Measurements from ENCODE around the gene MUC3A.
"Not testable (repeated sequence)": the region's sequence is repeated elsewhere in the genome, so short reads cannot be mapped to it uniquely, and the experiment has no call there.

MUC3A gene

DNA sequence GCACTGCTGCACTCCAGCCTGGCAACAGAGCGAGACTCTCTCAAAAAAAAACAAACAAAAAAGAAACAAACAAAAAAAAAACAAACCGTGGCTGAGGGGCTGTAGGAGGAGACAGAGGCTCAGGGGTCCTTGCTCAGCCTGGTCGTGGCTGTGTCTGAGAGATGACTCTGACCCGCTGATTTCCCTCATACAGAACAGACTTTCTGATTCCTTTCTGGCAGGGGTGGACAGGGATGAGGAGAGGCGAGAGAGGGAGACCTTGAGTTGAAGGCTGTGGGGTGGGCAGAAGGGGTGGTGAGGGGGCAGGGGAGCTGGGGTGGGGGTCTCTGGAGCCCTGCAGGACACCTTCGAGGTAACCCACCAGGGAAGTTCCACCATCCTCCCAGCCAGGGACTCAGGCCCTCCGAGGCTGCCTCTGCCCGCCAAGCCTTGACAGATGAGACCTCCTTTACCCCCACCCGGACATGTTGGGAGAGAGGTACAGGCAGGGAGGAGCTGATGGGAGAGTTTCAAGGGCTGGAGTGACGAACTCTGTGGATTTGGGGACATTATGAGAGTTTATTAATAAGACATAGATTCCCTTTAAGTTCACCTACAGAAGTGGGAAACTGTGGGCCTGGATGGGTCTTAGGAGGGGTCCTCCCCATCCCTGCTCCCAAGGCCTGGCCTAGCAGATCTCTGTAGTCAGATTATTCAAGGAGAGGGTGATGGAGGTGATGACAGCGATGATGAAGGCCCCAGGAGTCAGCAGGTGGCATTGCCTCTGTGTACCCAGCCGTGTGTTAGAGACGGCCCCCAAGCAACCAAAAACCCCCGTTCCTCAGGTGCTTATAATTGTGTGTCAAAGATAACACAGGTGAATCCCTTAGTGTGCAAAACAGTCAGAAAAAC lies 22.0 kb downstream of the MUC3A start:
- DNase-seq (ENCODE audit: low read depth), result no peak

DNA sequence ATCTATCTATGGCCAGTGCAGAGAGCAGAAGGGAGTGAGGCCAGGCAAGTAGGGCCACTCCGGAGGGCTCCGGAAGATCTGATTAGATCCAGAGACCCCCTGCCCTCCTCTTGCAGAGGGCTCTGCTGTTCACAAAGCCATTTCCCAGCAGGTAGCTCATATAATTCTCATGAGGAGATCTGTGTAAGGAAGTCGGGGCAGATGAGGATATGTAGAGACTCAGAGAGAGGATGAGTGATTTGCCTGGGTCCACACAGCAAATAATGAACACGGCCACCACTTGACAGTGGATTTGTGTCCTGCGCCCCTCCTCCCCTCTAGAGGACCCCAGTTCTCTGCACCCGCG lies 22.6 kb downstream of the MUC3A start:
- no peak for DNase-seq (ENCODE audit: low read depth)

DNA sequence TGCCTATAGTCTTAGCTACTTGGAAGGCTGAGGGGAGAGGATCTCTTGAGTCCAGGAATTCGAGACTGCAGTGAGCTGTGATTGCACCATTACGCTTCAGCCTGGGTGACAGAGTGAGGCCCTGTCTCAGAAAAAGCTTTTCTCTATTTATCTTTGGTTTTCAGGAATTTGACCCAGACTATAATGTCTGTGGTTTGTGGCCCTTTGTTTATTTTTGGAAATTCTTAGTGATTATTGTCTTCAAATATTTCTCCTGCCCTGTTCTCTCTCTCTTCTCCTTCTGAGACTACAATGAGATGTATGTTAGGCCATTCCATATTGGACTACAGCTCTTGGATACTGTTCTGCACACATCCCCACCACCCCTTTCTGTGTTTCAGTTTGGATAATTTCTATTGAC lies 24.7 kb downstream of the MUC3A start:
- no peak for DNase-seq (ENCODE audit: low read depth)

DNA sequence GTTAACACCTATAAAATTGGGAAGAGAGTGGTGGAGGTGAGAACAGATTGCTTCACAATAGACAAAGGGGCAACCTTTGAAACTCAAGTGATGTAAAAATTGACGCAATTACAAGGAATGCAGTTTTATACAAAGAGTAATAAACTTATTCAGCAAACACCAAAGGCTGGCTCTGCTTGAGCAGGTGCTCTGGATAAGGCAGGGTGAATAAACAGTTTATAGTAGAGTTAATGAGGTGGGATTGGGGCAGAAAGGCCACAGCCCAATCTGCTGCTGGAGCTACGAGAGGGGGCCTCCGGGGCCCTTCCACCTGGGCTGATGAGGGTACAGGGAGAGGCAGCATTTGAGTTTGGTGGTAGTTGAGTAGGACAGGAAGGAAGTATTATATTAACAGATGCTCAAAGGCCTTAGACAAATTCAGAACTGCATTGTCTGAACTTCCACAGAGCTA lies 26.1 kb downstream of the MUC3A start:
- DNase-seq (ENCODE audit: low read depth), result no peak

DNA sequence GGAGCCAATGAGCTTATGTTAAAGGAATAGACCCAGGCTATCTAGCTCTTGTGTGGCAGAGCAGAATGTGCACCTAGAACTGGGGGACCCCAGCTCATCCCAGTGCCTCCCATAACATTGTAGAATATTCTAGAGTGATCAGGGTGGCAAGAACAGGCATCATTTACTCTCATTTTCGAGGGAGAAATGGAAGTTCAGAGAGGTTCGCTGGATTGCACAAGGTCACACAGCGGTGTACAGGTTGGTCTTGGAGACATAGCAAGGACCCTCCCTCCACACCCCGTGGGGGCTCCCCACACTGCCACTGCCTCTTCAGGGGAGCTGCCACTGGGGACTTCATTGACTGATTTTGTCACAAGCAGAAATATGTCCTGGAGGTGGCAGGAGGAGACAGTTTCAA lies 29.0 kb downstream of the MUC3A start:
- no peak for DNase-seq (ENCODE audit: low read depth)

DNA sequence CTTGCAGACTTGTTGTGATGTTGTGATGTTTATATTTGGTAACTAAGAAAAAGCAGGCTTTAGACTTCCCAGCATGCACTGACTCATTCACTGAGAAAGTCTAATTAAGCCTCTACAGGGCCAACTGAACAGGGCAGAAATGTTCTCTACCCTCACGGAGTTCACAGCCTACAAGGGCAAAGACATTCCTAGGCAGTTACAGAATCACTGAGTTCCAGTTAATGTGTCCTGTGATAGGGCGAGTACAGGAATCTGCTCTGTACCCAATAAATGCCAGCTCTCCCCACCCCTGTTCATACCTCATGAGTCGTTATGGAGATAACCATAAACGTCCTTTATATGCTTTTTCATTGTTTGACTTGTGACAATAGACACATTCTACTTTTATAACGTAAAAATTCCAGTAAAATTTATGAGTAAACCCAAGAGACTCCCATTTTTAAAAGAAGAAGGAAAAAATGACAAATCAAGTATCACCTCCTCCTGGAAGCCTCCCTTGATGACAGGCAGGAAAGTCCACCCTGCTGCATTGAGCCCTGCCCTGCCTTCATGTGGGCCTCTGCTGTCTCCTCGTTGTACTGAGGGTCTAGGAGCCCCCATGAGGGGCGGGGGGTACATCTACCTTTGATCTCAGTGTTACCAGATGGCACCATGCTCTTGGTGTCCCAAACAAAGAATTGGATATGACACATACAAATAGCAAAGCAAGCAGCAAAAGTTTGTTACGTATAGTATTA lies 34.3 kb downstream of the MUC3A start:
- DNase-seq (ENCODE audit: low read depth), result no peak

DNA sequence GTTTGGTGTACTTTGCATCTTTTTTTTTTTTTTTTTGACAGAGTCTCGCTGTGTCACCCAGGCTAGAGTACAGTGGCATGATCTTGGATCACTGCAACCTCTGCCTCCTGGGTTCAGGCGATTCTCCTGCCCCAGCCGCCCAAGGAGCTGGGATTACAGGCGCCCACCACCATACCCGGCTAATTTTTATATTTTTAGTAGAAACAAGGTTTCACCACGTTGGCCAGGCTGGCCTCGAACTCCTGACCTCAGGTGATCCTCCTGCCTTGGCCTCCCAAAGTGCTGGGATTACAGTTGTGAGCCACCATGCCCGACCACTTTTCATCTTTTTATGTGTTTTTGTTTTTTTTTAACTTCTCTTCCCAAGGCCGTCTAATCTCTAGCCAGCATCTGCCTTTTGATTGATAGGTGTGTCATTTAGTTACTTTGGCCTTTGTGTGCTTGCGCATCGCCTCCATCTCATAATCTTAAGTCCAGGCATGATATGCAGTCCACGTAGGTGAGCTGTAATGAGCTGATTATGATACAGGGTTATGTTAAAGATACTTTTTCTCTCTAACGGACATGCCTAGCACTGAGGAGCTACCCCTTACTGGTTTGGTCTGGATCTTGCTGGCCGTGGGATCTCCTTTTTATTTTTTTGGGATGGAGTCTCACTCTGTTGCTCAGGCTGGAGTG lies 35.0 kb downstream of the MUC3A start:
- not testable (repeated sequence) for DNase-seq (ENCODE audit: low read depth)

DNA sequence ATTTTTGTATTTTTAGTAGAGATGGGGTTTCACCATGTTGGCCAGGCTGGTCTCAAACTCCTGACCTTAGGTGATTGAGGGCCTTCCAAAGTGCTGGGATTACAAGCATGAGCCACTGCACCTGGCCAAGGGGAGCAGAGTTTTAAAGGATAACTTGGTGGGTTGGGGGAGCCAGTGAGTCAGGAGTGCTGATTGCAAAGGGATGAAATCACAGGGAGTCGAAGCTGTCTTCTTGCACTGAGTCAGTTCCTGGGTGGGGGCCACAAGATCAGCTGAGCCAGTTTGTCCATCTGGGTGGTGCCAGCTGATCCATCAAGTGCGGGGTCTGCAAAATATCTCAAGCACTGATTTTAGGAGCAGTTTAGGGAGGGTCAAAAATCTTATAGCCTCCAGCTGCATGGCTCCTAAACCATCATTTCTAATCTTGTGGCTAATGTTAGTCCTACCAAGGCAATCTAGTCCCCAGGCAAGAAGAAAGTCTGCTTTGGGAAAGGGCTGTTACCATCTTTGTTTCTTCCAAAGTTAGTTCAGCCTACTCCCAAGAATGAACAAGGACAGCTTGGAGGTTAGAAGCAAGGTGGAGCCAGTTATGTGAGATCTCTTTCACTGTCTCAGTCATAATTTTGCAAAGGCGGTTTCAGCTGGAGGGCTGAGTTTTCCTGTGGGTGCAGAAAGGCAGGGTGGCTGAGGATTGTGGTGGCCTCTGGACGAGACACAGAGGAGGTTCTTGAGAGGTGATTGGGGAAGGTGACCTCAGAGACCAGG lies 35.9 kb downstream of the MUC3A start:
- DNase-seq (ENCODE audit: low read depth), result not testable (repeated sequence)

DNA sequence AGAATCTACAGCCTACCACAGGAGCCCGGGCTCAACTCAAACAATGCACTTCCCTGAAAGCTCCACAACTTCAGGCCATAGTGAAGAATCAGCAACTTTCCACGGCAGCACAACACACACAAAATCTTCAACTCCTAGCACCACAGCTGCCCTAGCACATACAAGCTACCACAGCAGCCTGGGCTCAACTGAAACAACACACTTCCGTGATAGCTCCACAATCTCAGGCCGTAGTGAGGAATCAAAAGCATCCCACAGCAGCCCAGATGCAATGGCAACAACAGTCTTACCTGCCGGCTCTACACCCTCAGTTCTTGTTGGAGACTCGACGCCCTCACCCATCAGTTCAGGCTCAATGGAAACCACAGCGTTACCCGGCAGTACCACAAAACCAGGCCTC lies 42.3 kb downstream of the MUC3A start:
- no peak for DNase-seq (ENCODE audit: low read depth)

DNA sequence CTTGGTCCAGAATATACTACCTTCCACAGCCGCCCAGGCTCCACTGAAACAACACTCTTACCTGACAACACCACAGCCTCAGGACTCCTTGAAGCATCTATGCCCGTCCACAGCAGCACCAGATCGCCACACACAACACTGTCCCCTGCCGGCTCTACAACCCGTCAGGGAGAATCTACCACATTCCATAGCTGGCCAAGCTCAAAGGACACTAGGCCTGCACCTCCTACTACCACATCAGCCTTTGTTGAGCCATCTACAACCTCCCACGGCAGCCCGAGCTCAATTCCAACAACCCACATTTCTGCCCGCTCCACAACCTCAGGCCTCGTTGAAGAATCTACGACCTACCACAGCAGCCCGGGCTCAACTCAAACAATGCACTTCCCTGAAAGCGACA lies 42.9 kb downstream of the MUC3A start:
- not testable (repeated sequence) for DNase-seq (ENCODE audit: low read depth)

DNA sequence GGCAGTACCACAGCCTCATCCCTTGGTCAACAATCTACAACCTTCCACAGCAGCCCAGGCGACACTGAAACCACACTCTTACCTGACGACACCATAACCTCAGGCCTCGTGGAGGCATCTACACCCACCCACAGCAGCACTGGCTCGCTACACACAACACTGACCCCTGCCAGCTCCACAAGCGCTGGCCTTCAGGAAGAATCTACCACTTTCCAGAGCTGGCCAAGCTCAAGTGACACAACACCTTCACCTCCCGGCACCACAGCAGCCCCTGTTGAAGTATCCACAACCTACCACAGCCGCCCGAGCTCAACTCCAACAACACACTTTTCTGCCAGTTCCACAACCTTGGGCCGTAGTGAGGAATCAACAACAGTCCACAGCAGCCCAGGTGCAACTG lies 45.3 kb downstream of the MUC3A start:
- not testable (repeated sequence) for DNase-seq (ENCODE audit: low read depth)

DNA sequence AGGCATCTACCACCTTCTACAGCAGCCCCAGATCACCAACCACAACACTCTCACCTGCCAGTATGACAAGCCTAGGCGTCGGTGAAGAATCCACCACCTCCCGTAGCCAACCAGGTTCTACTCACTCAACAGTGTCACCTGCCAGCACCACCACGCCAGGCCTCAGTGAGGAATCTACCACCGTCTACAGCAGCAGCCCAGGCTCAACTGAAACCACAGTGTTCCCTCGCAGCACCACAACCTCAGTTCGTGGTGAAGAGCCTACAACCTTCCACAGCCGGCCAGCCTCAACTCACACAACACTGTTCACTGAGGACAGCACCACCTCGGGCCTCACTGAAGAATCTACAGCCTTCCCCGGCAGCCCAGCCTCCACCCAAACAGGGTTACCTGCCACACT lies 49.2 kb downstream of the MUC3A start:
- not testable (repeated sequence) for DNase-seq (ENCODE audit: low read depth)

DNA sequence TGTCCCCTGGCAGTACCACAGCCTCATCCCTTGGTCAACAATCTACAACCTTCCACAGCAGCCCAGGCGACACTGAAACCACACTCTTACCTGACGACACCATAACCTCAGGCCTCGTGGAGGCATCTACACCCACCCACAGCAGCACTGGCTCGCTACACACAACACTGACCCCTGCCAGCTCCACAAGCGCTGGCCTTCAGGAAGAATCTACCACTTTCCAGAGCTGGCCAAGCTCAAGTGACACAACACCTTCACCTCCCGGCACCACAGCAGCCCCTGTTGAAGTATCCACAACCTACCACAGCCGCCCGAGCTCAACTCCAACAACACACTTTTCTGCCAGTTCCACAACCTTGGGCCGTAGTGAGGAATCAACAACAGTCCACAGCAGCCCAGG lies 50.0 kb downstream of the MUC3A start:
- not testable (repeated sequence) for DNase-seq (ENCODE audit: low read depth)

DNA sequence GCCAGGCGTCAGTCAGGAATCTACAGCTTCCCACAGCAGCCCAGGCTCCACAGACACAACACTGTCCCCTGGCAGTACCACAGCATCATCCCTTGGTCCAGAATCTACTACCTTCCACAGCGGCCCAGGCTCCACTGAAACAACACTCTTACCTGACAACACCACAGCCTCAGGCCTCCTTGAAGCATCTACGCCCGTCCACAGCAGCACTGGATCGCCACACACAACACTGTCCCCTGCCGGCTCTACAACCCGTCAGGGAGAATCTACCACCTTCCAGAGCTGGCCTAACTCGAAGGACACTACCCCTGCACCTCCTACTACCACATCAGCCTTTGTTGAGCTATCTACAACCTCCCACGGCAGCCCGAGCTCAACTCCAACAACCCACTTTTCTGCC lies 50.7 kb downstream of the MUC3A start:
- not testable (repeated sequence) for DNase-seq (ENCODE audit: low read depth)

DNA sequence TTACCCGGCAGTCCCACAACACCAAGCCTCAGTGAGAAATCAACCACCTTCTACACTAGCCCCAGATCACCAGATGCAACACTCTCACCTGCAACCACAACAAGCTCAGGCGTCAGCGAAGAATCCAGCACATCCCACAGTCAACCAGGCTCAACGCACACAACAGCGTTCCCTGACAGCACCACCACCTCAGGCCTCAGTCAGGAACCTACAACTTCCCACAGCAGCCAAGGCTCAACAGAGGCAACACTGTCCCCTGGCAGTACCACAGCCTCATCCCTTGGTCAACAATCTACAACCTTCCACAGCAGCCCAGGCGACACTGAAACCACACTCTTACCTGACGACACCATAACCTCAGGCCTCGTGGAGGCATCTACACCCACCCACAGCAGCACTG lies 53.0 kb downstream of the MUC3A start:
- not testable (repeated sequence) for DNase-seq (ENCODE audit: low read depth)

DNA sequence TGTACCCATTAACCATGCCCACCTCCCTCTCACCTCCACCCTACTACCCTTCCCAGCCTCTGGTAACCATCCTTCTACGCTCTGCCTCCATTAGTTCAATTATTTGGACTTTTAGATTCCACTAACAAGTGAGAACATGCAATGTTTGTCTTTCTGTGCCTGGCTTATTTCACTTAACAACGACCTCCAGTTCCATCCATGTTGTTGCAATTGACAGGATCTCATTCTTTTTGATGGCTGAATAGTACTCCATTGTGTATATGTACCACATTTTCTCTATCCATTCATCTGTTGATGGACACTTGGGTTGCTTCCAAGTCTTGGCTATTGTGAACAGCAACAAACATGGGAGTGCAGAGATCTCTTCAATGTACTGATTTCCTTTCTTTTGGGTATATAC lies 58.0 kb downstream of the MUC3A start:
- not testable (repeated sequence) for DNase-seq (ENCODE audit: low read depth)

DNA sequence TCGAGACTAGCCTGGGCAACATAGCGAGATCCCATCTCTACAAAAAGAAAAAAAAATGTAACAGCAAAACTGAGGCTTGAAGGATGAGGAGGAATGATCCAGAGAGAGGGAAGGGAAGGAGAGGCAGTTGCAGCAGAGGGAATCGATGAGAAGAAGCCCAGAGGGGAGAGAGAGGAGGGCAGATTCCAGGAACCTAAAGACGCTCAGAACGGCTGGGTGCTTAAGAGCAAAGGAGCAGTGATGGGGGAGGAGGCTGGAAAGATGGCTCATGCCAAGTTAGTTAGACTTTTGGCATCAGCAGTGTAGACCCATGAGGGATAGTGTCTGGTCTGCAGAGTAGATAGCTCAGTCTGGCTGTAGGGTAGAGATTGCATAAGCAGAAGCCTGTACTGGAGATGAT lies 60.3 kb downstream of the MUC3A start:
- no peak for DNase-seq (ENCODE audit: low read depth)

DNA sequence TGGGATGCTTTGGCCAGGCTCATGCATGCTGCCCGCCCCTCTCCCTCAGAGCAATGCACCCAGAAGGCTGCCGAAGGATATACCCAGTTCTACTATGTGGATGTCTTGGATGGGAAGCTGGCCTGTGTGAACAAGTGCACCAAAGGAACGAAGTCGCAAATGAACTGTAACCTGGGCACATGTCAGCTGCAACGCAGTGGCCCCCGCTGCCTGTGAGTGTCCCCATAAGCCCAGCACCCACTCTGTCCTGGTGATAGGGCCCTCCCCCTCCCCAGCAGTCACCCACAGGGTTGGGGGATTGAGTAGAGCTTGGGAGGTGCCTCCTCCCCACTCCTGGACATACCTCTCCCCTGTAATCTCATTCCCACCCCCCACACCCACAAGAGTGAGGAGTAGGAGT lies 63.6 kb downstream of the MUC3A start:
- DNase-seq (ENCODE audit: low read depth), result no peak

DNA sequence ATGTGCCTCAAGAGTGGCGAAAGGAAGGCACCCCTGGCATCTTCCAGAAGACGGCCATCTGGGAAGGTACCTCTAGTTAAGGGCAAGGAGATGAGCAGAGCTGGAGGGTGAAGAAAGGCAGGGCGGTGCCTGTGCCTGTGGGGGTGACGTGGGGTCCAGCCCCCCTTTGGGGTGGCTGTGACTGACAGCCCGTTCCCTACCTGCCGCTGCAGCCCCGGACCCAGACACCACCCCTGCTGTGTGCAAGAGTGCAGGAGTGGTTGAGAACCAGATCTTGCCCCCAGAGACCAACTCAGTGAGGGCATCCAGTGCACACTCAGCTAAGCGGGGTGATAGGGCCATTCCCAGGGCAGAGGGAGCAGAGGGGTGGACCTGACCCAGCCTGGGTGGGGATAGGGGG lies 66.3 kb downstream of the MUC3A start:
- DNase-seq (ENCODE audit: low read depth), result no peak

DNA sequence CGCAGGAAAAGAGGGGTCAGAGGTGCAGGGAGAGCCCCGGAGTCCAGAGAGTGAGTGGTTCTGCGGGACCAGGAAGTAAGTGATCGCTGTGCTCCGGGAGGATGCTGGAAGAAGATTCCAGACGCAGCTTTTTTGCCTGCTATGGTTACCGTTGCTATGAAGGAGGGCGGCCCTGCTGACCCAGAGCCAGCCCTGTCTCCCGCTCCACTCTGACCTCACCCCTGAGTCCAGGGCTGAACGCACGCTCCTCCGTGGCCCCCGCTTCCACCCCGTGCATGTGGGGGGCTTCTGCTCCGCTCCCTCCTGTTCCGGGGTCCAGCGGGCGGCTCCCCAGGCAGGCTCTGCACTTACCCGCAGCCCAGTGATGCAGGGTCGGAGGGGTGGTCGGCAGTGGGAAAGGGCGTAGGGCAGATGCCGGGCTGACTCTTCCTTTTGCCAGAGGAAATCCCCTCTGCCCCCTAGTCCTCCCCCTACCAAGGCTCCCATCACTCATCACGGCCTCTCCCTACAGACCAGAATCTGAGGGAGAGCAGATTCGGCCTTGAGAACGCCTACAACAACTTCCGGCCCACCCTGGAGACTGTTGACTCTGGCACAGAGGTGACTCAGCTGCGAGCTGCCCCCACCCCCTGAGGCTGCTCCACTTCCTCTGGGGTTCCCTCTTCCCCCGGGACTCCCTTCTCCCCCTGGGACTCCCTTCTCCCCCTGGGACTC lies 67.9 kb downstream of the MUC3A start:
- peak; percentile 59 for DNase-seq (ENCODE audit: low read depth)

Measured in activated T-cell treated with anti-CD3 and anti-CD28 coated beads for 1 hour (primary cell).